ENCODE data around the gene UBE2F. TPM values are rescaled to one million over a fixed set of nuclear protein-coding genes. Genes with fewer than 3 reads are reported as not detected.

The UBE2F gene, protein sequence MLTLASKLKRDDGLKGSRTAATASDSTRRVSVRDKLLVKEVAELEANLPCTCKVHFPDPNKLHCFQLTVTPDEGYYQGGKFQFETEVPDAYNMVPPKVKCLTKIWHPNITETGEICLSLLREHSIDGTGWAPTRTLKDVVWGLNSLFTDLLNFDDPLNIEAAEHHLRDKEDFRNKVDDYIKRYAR
- 10 to 100 TPM; 64.2 to 66.2 (median 66.1) TPM for total RNA-seq

DNA sequence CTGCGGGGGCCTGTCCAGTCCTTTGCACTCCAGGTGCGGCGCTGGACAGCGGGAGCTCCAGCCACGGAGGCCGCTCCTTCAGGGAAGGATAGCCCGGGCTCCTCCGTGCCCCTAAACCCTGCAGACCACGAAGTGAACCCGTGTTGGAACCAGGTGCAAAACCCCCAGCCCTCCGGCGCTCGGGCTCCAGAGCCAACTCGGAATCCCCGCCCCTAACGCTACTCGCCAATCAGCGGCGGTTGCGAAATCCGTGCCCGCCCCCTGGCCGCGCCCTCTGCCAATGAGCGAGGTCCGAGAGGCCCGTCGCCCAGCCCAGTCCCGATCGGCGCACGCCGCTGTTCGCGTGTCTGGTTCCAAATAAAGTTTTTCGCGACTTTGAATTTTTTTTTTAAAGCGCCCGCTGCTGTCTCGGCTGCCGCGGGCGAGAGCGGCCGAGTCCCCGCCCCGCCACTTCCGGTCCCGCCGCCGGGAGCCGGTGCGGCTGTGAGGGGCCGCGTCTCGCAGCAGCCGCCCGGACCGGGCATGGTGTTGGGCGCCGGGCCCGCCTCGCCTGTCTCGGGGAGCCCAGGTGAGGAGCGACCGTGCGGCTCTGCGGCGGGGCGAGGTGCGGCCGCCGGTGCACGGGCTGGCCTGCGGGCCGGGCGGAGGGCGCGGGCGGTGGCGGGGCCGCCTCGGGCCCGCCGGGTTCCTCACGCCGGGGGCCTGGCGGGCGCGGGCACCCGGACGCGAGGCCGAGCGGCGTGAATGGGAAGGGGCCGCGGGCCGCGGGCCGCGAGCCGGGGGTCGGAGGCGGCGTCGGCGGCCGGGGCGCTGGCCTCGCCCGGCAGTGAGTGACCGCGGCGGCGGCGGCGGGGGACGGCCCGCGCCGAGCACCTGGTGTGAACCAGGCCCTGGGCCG, at the start of gene UBE2F:
UBE2F (plus strand) TSS at position 450 of the 898 bp plus-strand sequence. CDS start 6,094 bp downstream, outside the sequence.
- ATAC-seq (peak; percentile 95 to 96), DNase-seq (peak; percentile 97)
- Mint-ChIP-seq H3K27me3 (ENCODE audit: low read depth) (no peaks in the 10 kb centered on the region), H3K9me3 (peaks cover 3% of the 10 kb centered on the region), H3K4me1 (ENCODE audit: low read depth) (peaks cover 38% of the 10 kb centered on the region), H3K36me3 (ENCODE audit: insufficient read depth) (peaks cover 6% of the 10 kb centered on the region), H3K4me3 (peak within 1 kb of the TSS; percentile 81)

- H3K9me3 Mint-ChIP-seq: no peaks in the 10 kb centered on the region
- no peak for ATAC-seq
- H3K4me3 Mint-ChIP-seq: no peak overlapping the region
- no peaks in the 10 kb centered on the region for H3K36me3 Mint-ChIP-seq (ENCODE audit: insufficient read depth)
- DNase-seq: no peak
- H3K4me1 Mint-ChIP-seq (ENCODE audit: low read depth): peaks cover 14% of the 10 kb centered on the region
- H3K27me3 Mint-ChIP-seq (ENCODE audit: low read depth): no peaks in the 10 kb centered on the region
Measured at GRCh38 chr2:237917696-237918374, 49.0 kb upstream of the UBE2F start.

- H3K36me3 Mint-ChIP-seq (ENCODE audit: insufficient read depth): no peaks in the 10 kb centered on the region
- no peaks in the 10 kb centered on the region for H3K27me3 Mint-ChIP-seq (ENCODE audit: low read depth)
- ATAC-seq: no peak
- no peak overlapping the region for H3K4me3 Mint-ChIP-seq
- DNase-seq: no peak
- no peaks in the 10 kb centered on the region for H3K9me3 Mint-ChIP-seq
- H3K4me1 Mint-ChIP-seq (ENCODE audit: low read depth): peaks cover 27% of the 10 kb centered on the region
Measured at GRCh38 chr2:237919593-237919992, 47.2 kb upstream of the UBE2F start.

GRCh38 chr2:237920673-237921072, 46.1 kb upstream of the UBE2F start:
- Mint-ChIP-seq H3K4me1 (ENCODE audit: low read depth) (peaks cover 30% of the 10 kb centered on the region), H3K27me3 (ENCODE audit: low read depth) (no peaks in the 10 kb centered on the region), H3K4me3 (no peak overlapping the region), H3K9me3 (no peaks in the 10 kb centered on the region), H3K36me3 (ENCODE audit: insufficient read depth) (no peaks in the 10 kb centered on the region)
- ATAC-seq (no peak), DNase-seq (no peak)

DNA sequence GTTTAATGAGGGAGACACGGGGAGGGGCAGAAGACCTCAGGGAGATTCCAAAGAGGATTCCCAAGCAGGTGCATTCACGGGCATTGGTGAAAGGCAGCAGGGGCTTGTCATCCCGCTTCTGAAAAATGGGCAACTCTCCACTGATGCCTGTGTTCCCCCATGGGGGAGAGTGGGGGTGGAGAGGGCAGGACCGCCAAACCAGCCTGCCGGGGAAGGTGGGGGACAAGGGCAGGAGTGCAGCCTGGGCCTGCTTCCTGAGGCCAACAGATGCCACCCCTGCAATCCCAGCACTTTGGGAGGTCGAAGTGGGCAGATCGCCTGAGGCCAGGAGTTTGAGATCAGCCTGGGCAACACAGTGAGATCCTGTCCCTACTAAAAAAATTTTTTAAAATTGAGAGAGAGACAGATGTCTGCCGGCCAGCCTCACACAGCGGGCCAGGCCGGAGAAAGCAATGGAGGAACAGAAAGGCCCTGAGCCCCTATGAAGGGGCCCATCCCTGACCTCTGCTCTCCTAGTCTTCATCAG, 44.8 kb upstream of the UBE2F start:
- no peak for DNase-seq
- Mint-ChIP-seq H3K36me3 (ENCODE audit: insufficient read depth) (no peaks in the 10 kb centered on the region), H3K4me1 (ENCODE audit: low read depth) (peaks cover 38% of the 10 kb centered on the region), H3K27me3 (ENCODE audit: low read depth) (no peaks in the 10 kb centered on the region), H3K9me3 (no peaks in the 10 kb centered on the region), H3K4me3 (no peak overlapping the region)
- no peak for ATAC-seq

DNA sequence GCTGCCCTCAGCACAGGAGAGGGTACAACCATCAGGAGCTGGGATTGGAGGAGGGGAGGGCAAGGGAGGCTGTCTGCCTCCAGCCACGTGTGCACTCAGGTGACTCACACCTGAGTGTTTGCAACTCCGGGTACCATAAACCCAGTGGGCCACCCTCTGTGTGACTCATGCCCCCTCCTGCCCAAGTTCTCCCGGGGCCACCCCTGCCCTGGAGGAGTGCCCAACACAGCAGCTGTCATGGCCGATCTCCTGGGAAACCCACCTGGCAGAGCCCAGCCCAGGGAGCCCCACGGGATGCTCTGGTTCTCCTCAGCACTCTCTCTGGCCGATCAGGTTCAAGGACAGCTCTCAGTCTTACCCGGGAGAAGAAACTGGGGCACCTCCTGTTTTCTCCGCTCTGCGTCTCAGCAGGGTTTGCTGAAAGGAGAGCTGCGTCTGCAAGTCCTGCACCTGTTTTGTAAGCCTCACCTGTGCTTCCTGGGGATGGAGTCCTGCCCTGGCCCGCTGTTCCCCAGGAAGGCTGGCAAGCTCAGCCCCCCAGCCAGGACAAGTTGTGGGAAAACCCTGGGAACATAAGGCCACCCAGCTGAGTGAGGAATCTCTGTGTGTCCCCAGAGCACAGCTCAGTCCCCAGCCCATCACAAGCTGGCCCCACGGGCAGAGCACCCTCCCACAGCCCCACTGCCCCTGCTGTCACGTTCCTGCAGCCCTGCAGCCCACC, 44.0 kb upstream of the UBE2F start:
- Mint-ChIP-seq H3K4me3 (peak overlapping the region; percentile 61), H3K4me1 (ENCODE audit: low read depth) (peaks cover 41% of the 10 kb centered on the region), H3K9me3 (no peaks in the 10 kb centered on the region), H3K36me3 (ENCODE audit: insufficient read depth) (no peaks in the 10 kb centered on the region), H3K27me3 (ENCODE audit: low read depth) (no peaks in the 10 kb centered on the region)
- ATAC-seq (peak; percentile 39 to 44), DNase-seq (peak; percentile 21)

DNA sequence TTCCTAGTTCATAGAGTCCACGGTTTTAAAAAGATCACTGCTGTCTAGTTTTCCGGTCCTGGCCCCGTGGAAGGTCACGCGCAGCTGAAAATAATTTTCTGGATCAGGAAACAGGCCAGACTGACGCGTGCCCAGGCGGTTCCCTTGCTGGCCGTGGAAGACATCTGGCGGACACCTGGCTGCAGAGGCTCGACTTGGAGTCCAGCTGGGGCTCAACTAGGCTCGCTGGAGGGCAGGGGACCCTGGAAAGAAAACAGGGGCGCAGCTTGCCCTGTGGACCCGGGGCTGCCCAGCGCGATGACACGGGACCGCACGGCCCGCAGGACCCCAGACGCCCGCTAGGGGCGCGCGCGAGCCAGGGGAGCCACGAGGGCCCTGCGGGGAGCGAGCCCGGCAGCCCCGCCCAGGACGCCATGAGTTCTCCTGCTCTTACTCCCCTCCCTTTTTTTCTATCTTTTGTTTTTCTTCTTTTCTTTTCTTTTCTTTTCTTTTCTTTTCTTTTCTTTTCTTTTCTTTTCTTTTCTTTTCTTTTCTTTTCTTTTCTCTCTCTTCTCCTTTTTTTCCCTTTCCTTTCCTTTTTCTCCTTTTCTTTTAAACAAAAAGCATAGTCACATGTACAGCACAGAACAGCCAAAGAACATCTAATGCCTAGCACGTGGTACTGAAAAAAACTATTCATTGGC, 43.2 kb upstream of the UBE2F start:
- Mint-ChIP-seq H3K36me3 (ENCODE audit: insufficient read depth) (no peaks in the 10 kb centered on the region), H3K9me3 (no peaks in the 10 kb centered on the region), H3K4me1 (ENCODE audit: low read depth) (peaks cover 41% of the 10 kb centered on the region), H3K4me3 (peak overlapping the region; percentile 61), H3K27me3 (ENCODE audit: low read depth) (no peaks in the 10 kb centered on the region)
- ATAC-seq: peak; percentile 99
- peak; percentile 79 for DNase-seq

- Mint-ChIP-seq H3K27me3 (ENCODE audit: low read depth) (no peaks in the 10 kb centered on the region), H3K4me1 (ENCODE audit: low read depth) (peaks cover 41% of the 10 kb centered on the region), H3K36me3 (ENCODE audit: insufficient read depth) (no peaks in the 10 kb centered on the region), H3K4me3 (peak overlapping the region; percentile 43), H3K9me3 (no peaks in the 10 kb centered on the region)
- no peak for ATAC-seq
- DNase-seq: no peak
Measured at GRCh38 chr2:237924164-237924534, 42.7 kb upstream of the UBE2F start.

- DNase-seq (no peak), ATAC-seq (no peak)
- H3K9me3 Mint-ChIP-seq: no peaks in the 10 kb centered on the region
- H3K36me3 Mint-ChIP-seq (ENCODE audit: insufficient read depth): no peaks in the 10 kb centered on the region
- no peaks in the 10 kb centered on the region for H3K27me3 Mint-ChIP-seq (ENCODE audit: low read depth)
- peaks cover 35% of the 10 kb centered on the region for H3K4me1 Mint-ChIP-seq (ENCODE audit: low read depth)
- H3K4me3 Mint-ChIP-seq: no peak overlapping the region
Measured at GRCh38 chr2:237927135-237927534, 39.7 kb upstream of the UBE2F start.

- Mint-ChIP-seq H3K36me3 (ENCODE audit: insufficient read depth) (no peaks in the 10 kb centered on the region), H3K9me3 (no peaks in the 10 kb centered on the region), H3K27me3 (ENCODE audit: low read depth) (no peaks in the 10 kb centered on the region), H3K4me3 (no peak overlapping the region), H3K4me1 (ENCODE audit: low read depth) (peaks cover 33% of the 10 kb centered on the region)
- ATAC-seq (no peak), DNase-seq (no peak)
Measured at GRCh38 chr2:237927986-237928385, 38.8 kb upstream of the UBE2F start.

- no peaks in the 10 kb centered on the region for H3K27me3 Mint-ChIP-seq (ENCODE audit: low read depth)
Measured at GRCh38 chr2:237929979-237930378, 36.8 kb upstream of the UBE2F start.

GRCh38 chr2:237931205-237931721, 35.6 kb upstream of the UBE2F start:
- H3K9me3 Mint-ChIP-seq: no peaks in the 10 kb centered on the region
- peaks cover 17% of the 10 kb centered on the region for H3K4me1 Mint-ChIP-seq (ENCODE audit: low read depth)
- DNase-seq (no peak), ATAC-seq (no peak)
- no peaks in the 10 kb centered on the region for H3K27me3 Mint-ChIP-seq (ENCODE audit: low read depth)
- H3K4me3 Mint-ChIP-seq: no peak overlapping the region
- H3K36me3 Mint-ChIP-seq (ENCODE audit: insufficient read depth): no peaks in the 10 kb centered on the region

More at GRCh38 chr2:237929979-237930378, 36.8 kb upstream of the UBE2F start:
- no peaks in the 10 kb centered on the region for H3K9me3 Mint-ChIP-seq
- DNase-seq (no peak), ATAC-seq (no peak)
- H3K4me3 Mint-ChIP-seq: no peak overlapping the region
- H3K36me3 Mint-ChIP-seq (ENCODE audit: insufficient read depth): no peaks in the 10 kb centered on the region
- peaks cover 22% of the 10 kb centered on the region for H3K4me1 Mint-ChIP-seq (ENCODE audit: low read depth)

- Mint-ChIP-seq H3K9me3 (no peaks in the 10 kb centered on the region), H3K36me3 (ENCODE audit: insufficient read depth) (no peaks in the 10 kb centered on the region), H3K27me3 (ENCODE audit: low read depth) (no peaks in the 10 kb centered on the region), H3K4me1 (ENCODE audit: low read depth) (peaks cover 11% of the 10 kb centered on the region), H3K4me3 (no peak overlapping the region)
- peak; percentile 85 to 86 for ATAC-seq
- DNase-seq: no peak
Measured at GRCh38 chr2:237932731-237933131, 34.1 kb upstream of the UBE2F start.

Measured in activated T-cell treated with anti-CD3 and anti-CD28 coated beads, Interleukin-2, amount 50 U/mL, for 4 hours (primary cell).